Epidermal melanocyte (primary cell): Measurements from ENCODE around the gene SWT1.

ENCODE experiments used
- DNase-seq: peaks from one replicate; pipeline ENCODE4 v3.0.0; 2011; ENCODE audit warnings: low spot score; ENCODE audit not compliant: insufficient read length

The SWT1 gene

DNA sequence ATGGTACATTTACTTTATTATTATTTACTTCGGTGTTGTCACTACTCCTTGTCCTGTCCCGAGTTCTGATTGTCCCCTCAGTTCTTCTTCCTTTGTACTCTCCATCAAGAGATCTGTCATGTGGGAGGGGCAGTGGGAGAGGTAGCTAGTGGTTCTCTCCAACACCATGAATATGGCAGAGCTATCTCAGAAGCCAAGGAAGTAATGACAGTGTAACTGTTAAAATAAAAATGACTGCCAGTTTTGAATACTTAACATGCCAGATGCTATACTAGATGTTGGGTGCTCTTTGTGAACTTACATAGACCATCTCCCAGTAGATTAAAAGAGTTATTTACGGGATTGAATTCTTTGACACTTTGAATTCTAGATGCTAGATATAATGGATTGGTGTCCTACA is 131.5 kb downstream of the SWT1 start:
- no peak for DNase-seq

DNA sequence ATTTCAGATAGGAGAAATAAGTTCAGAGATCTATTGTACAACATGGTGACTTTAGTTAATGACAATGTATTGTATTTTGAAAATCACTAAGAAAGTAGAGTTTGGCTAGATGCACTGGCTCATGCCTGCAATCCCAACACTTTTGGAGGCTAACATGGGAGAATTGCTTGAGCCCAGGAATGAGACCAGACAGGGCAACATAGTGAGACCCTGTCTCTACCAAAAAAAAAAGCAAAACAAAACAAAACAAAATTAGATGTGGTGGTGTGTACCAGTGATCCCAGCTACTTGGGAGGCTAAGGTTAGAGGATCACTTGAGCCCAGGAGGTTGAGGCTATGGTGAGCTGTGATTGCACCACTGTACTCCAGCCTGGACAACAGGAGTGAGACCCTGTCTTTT is 132.9 kb downstream of the SWT1 start:
- no peak for DNase-seq

DNA sequence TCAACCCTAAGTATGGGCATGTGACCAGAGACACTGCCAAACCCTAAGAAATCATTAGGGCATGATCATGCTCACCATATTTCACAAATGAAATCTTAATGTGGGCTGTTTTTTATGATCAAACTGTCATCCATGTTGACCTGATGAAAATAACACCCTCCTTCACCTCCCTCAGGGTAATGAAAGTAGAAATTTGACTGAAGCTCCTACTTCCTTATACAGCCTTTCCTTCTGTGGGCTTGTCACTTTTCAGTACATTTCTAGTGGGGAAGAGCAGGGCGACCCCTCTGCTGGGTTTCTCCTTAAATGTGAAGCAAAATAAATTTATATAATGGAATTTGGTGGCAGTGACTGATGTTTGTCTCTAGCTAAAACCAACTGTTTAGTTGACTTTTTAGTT is 134.2 kb downstream of the SWT1 start:
- no peak for DNase-seq

DNA sequence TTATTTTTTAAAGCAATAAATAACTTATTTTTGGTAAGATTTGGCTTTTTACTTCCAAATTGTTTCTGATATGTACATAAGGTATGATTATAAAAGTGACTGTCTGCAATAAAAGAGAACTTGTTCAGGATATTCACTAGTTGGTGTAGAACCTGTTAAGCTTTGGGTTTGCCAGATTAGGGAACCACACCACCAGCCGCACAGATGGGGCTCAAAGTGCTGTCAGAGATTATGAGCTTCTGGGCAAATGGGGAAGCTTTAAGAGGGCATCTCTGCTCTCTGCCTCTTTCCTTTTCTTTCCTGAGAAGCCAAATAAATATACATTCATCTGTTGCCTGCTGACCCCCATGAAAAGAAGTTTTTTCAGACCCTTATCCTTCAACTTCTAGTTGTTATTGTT is 134.7 kb downstream of the SWT1 start:
- no peak for DNase-seq

GRCh38 chr1:185292237-185292636 is 135.3 kb downstream of the SWT1 start:
- no peak for DNase-seq

DNA sequence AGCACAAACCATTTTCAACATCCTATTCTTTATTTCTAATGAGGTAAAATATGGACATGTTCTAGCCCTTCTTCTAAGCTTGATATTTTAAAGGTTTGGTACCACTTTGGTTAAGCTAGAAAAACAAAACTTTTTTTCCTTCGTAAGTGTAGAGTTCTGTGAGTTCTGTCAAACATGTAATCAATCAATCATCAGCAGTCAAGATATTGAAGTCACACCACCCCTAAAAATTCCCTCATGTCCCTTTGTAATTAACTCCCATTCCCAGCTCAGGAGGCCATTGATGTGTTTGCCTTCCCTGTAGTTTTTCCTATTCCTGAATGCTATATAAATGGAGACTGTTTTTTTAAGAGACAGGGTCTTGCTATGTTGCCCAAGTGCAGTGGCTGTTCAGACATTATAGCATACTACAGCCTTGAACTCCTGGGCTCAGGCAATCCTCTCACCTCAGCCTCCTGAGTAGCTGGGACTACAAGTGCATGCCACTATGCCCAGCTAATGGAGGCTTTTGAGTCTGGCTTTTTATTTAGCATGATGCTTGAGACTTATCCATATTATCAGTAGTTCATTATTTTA is 137.1 kb downstream of the SWT1 start:
- no peak for DNase-seq

DNA sequence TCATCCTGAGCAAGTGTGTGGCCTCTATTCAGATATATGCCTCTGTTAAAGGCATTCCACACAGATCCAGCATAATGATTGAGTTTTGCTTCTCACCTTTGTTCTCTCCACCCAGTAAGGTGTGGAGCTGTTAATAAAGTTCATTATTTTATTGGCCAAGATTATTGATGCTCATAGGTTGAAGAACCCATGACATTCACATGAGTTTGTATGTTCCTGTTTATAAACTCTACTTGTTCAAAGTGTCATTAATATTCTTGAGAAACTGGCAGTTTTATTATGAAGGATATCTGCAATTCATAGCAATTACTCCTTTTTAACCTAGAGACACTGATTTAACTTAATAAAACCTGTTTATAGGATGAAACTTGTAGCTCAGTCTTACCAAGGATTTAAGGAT is 138.1 kb downstream of the SWT1 start:
- no peak for DNase-seq

DNA sequence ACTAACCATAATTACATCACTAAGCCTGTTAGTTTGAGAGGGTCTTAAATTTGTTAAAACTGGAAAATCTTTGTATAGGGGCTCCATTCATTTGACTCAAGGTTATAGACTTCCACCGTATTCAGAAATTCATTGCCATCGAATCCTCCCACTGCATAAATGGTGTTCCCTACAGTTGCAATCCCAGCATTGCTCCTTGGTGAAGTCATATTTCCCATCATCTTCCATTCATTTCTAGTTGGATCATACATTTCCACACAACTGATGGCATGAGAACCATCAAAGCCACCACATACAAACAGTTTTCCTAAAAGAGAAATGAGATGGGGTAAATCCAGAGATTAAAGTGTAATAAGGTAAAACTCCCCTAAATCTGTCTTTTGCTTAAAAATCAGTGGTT is 141.0 kb downstream of the SWT1 start:
- no peak for DNase-seq

- DNase-seq: no peak
Observed at GRCh38 chr1:185300152-185300551, 143.2 kb downstream of the SWT1 start.

DNA sequence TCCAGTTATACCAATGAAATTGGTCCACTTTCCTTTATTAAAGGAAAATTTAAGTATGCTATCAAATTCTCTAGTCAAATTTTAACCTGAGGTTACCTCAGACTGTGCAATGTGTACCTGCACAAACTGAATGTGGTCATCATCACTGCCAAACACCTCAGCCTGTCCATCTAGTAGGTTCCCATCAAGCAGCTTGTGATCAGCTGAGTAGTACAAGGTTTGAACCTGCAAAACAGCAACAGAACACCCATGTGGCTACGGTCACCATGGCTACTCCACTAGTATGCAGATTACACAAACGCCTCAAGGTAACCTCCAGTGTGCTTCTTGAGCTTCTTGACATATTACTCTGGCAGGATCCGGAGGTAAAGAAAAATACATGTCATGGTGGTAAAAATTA is 148.5 kb downstream of the SWT1 start:
- DNase-seq: no peak

- DNase-seq: no peak
Observed at GRCh38 chr1:185308126-185308525, 151.2 kb downstream of the SWT1 start.

DNA sequence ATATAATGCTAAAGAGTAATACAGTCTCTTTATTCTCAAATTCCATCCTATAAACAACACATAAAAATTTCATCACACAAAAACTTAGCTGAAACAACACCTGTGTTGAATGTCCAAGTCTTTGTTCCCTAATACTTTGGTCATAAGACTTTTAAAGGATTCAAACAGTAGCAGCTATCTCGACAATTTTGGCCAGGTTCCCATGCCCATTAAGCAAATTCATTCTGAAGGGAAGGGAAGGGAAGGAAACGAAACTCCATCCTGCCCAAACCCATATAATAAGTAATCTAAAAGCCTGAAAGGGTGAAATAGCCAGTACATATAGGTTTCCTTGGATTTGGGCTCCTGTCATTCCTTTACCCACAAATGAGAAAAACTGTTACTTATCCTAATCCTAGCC is 152.6 kb downstream of the SWT1 start:
- no peak for DNase-seq

GRCh38 chr1:185311589-185312225 is 154.7 kb downstream of the SWT1 start:
- DNase-seq: no peak

DNA sequence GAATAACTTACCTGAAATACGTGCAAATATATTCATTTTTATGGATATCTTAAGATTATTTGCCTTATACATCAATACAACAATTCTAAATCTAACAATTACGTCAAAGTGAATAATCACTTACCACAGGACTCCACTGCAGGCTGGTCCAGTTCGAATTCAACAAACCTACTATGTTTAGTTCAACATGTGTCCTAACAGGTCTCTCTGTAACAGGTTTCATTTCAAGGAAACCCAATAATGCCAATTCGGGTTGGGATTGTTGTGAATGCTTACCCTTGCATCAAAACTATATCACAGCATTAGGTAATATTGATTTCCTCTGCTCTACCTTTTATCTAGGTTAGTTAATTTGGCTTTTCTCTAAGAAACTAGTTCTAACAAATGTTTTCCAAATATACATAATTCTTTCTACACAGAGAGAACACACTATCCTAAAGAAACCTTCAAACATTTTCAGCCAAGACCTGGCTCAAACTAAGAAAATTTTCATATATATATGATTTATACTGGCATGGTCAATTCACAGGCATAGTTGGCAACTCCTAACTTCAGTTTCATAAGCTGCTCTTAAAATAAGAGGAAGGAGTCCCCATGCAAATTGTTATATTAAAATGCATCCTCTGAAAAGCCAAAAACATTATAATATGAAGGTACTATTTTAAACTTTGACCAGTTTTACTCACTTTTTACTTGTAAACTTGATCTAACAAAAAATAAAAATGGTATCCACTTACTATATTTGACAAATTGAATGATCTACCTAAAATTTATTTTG is 155.6 kb downstream of the SWT1 start:
- DNase-seq: no peak

DNA sequence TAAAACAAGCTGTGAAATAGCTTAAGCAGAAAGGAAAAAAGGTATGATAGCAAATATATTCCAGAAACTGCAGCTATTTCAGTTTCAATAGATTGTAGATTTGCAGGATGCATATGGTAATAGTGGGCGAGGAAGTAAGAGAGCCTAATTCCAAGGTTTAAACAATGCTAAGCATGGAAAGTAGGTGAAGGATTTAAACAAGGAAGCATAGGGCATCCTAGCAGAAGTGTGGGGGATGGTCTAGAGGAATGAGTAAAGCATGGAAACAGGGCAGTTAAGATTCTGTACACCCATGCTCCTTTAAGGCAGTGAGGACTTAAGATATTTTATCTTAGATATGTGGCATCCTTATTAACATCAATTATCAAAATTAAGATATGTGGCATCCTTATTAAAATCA is 157.4 kb downstream of the SWT1 start:
- DNase-seq: no peak

GRCh38 chr1:185315445-185316071 is 158.6 kb downstream of the SWT1 start:
- no peak for DNase-seq

DNA sequence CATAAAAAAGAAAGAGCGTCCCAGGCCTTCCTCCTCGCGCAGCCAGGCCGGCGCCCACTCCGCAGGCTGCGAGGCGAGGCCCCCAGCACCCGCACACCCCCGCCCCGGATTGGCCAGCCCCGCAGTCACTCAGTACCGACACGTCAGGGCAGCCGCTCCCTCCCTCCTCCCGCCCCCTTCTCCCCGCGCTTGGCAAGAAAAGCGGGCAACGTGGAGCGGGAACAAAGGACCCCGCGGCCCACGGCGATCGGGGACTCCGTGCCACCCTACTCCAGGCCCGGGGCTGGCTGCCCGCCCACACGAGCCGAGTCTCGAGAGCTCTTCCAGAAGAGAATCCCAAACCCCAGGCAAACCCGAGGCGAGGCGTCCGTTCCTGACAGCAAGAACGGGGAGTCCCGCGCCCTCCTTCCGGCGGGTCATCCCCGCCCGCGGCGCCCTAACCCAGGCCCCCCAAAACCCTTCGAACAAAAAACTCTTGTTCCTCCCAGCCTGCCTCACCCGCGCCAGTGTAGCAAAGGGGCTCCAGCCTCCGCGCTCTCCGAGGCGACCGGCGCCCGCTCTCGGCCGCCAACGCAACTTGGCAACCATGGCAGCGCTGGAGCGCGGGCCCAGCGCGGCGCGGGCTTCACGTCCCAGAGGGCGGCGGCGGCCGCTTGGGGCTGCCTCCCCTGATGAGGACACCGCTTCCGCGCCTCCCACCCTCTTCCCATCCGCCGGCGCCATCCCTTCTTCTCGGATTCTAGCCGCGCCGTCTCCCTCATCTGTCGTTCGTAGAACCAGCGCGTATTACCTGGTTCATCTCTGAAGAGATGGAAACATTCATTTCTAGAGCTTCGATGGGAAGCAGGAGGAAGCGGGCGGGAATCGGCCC is 159.4 kb downstream of the SWT1 start:
- DNase-seq: peak; percentile 66

- DNase-seq: peak; percentile 88
Observed at GRCh38 chr1:185317034-185317885, 160.3 kb downstream of the SWT1 start, which contains the start of gene IVNS1ABP. TSS of gene IVNS1ABP (minus strand) at chr1:185317243. CDS start at chr1:185309493, 7,750 bp downstream.

GRCh38 chr1:185317886-185318310 is 160.9 kb downstream of the SWT1 start:
- no peak for DNase-seq

GRCh38 chr1:185318431-185319138 is 161.6 kb downstream of the SWT1 start:
- no peak for DNase-seq
